OCI-LY3 (cell line): ENCODE data around the gene CRTC1.

Source experiments
- CTCF ChIP-seq: fragments of 200-600, 300-600 bp; sonication (generic); IDR thresholded peaks from 2 replicates; pipeline ENCODE4 v1.5.1; 2014; ENCODE audit warnings: antibody characterized with exemption, low read length, low read depth
- EZH2phosphoT487 ChIP-seq: fragments of 200-600 bp; shearing (Covaris generic); IDR thresholded peaks from 2 replicates; pipeline ENCODE4 v1.6.1; 2018; ENCODE audit warnings: antibody characterized with exemption, mixed run types, low read depth

- TF ChIP-seq CTCF: no peak
- no peak for TF ChIP-seq EZH2phosphoT487
Measured at GRCh38 chr19:18704054-18704453, 20.6 kb downstream of the CRTC1 start.
